DND-41 (cell line): Measurements from ENCODE around the gene PTMS.

ENCODE experiments used
- EZH2 ChIP-seq: IDR thresholded peaks from 3 replicates; pipeline ENCODE4 v1.6.1; 2012; ENCODE audit warnings: borderline replicate concordance, low read depth, mild to moderate bottlenecking, moderate library complexity, low read length, inconsistent platforms; ENCODE audit not compliant: severe bottlenecking
- TF ChIP-seq, protein P1 (sequence below): IDR thresholded peaks from 2 replicates; pipeline ENCODE4 v1.5.1; 2012; ENCODE audit warnings: borderline replicate concordance, low read length, moderate library complexity, mild to moderate bottlenecking; ENCODE audit not compliant: poor library complexity, severe bottlenecking; ENCODE audit errors: extremely low read depth

DNA sequence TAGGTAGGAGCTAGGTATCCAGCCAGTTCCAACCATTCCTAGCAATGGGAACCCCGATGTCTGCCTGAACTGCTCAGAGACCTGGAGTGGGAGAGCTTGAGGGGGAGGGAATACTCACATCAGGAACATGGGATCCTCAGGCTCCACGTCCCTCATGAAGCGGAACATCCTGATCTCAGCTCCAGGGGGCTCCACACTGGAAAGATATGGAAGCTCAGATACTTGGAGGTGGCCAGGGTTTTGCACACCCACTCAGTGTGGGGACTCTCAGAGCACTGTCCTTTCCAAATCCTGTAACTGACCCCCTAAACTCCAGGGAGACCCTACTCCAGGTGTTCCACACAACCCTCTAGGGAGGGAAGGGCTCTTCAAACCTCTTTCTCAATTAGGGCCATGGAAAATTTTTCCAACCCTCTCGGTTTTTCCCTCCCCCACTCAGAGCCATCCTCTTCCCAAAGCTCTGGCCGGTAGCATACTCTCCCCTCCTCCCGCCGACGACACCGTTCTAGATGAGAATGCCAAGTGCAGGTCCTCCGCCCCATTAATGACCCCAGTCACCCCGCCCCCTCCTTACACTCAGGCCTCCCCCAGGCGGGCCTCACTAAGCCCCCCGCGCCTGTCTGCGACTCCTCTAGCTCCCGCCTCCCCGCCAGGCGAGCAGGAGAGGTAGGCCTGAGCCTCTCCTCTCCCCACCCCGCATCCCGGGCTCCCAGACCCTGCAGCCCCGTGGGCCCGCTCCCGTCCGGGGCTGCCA, 13.8 kb upstream of the PTMS start:
- TF ChIP-seq, protein P1, sequence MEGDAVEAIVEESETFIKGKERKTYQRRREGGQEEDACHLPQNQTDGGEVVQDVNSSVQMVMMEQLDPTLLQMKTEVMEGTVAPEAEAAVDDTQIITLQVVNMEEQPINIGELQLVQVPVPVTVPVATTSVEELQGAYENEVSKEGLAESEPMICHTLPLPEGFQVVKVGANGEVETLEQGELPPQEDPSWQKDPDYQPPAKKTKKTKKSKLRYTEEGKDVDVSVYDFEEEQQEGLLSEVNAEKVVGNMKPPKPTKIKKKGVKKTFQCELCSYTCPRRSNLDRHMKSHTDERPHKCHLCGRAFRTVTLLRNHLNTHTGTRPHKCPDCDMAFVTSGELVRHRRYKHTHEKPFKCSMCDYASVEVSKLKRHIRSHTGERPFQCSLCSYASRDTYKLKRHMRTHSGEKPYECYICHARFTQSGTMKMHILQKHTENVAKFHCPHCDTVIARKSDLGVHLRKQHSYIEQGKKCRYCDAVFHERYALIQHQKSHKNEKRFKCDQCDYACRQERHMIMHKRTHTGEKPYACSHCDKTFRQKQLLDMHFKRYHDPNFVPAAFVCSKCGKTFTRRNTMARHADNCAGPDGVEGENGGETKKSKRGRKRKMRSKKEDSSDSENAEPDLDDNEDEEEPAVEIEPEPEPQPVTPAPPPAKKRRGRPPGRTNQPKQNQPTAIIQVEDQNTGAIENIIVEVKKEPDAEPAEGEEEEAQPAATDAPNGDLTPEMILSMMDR: no peak
- no peak for TF ChIP-seq EZH2
